ENCODE data around the gene POLR2F. TPM values are rescaled to one million over a fixed set of nuclear protein-coding genes. Genes with fewer than 3 reads are reported as not detected.

The POLR2F gene
- polyA plus RNA-seq, 6 donors from 2014 or later = 113 to 131 (median 123) TPM

GRCh38 chr22:37996515-37997246 is 43.2 kb downstream of the POLR2F start:
- peak overlapping the region in 7 of 8 donors; percentile 19 to 67 (median 41) for H3K4me3 Mint-ChIP-seq
- ATAC-seq (ENCODE audit: low read depth in 2 of 2) (peak in 1 of 2 donors; percentile 13), DNase-seq (no peak)
- H3K36me3 Mint-ChIP-seq = no peaks in the 10 kb centered on the region
- no peaks in the 10 kb centered on the region for H3K27me3 Mint-ChIP-seq
- peak overlapping the region; percentile 32 to 86 (median 73) for H3K27ac Mint-ChIP-seq
- H3K4me1 Mint-ChIP-seq = peaks cover 29 to 36% (median 32%) of the 10 kb centered on the region in 3 donors
- no peaks in the 10 kb centered on the region for H3K9me3 Mint-ChIP-seq

GRCh38 chr22:37998543-37998942 is 45.0 kb downstream of the POLR2F start:
- Mint-ChIP-seq H3K27me3 (no peaks in the 10 kb centered on the region), H3K36me3 (no peaks in the 10 kb centered on the region), H3K9me3 (no peaks in the 10 kb centered on the region), H3K4me3 (no peak overlapping the region), H3K4me1 (peaks cover 29 to 35% (median 32%) of the 10 kb centered on the region in 3 donors), H3K27ac (peak overlapping the region in 2 of 6 donors; percentile 62 to 81)
- DNase-seq (no peak), ATAC-seq (ENCODE audit: low read depth in 2 of 2) (no peak)

DNA sequence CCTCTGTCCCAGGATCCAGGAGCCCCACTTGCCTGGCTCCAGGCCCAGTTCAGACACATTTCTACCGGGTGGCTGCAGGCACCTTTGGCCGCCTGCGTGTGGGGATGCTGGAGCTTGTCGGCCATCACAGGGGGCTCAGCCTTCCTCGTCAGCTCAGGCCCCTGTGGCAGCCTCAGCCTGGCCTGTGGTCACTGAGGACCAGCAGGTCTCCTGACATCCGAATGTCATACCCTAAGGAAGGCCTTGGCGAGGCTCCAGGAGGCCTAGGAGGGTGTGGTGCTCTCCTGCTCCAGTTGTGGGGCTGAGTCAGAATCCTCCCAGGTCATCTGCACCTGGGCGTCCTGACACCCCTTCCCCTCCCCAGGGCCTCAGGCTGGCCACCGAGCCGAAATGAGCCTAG is 45.7 kb downstream of the POLR2F start:
- DNase-seq (no peak), ATAC-seq (ENCODE audit: low read depth in 2 of 2) (no peak)
- Mint-ChIP-seq H3K4me1 (peaks cover 29 to 35% (median 32%) of the 10 kb centered on the region in 3 donors), H3K9me3 (no peaks in the 10 kb centered on the region), H3K27ac (peak overlapping the region in 1 of 6 donors; percentile 43), H3K36me3 (no peaks in the 10 kb centered on the region), H3K27me3 (no peaks in the 10 kb centered on the region), H3K4me3 (no peak overlapping the region)

DNA sequence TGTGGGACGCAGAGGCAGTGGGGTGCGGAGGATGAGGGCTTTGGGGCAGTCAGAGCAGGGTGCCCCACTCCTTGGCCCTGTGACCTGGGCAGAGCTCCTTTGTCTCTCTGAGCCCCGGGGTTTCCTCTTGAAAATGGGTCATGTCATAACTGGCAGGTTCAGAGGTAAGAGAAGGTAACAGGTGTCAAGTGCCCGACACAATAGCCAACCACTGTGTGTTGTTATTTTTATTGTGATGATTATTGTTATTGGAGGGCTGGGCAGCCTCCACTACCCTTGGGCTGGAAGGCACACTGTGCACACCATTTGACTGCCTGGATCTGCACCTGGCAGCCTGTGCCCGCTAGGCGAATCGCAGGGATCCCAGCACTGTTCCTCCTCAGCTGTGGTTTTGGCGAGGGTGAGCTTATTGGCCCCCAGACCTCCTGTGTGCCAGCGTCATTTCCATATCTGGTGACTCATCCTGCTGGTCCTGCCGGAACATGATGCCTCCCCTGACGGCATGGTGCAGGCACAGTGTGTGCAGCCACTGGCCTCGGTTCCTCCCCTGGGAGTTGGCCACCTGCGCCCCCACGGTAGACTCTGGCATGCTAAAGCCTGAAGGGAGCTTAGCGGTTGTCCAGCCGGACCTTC is 46.3 kb downstream of the POLR2F start:
- no peak for DNase-seq
- H3K36me3 Mint-ChIP-seq = no peaks in the 10 kb centered on the region
- H3K4me1 Mint-ChIP-seq = peaks cover 29 to 34% (median 32%) of the 10 kb centered on the region in 3 donors
- peak; percentile 22 to 48 for ATAC-seq (ENCODE audit: low read depth in 2 of 2)
- H3K27ac Mint-ChIP-seq = peak overlapping the region in 1 of 6 donors; percentile 53
- no peaks in the 10 kb centered on the region for H3K9me3 Mint-ChIP-seq
- no peaks in the 10 kb centered on the region for H3K27me3 Mint-ChIP-seq
- H3K4me3 Mint-ChIP-seq = no peak overlapping the region

DNA sequence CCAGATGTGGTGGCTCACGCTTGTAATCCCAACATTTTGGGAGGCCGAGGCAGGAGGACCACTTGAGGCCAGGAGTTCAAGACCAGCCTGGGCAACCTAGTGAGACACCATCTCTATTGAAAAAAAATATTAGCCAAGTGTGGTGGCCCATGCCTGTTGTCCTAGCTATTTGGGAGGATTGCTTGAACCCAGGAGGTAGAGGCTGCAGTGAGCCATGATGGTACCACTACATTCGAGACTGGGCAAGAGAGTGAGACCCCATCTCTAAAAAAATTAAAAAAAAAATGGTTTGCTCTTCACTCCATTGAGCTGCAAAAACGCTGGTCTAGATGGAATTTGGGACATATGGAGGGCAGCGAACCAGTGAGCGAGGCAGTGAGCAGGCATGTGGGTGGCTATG is 52.4 kb downstream of the POLR2F start:
- Mint-ChIP-seq H3K4me3 (no peak overlapping the region), H3K27ac (no peak overlapping the region), H3K36me3 (no peaks in the 10 kb centered on the region), H3K4me1 (peaks cover 0 to 2% (median 0%) of the 10 kb centered on the region in 3 donors), H3K9me3 (no peaks in the 10 kb centered on the region), H3K27me3 (no peaks in the 10 kb centered on the region)
- ATAC-seq (ENCODE audit: low read depth in 2 of 2) (no peak), DNase-seq (no peak)

GRCh38 chr22:38006906-38007305 is 53.4 kb downstream of the POLR2F start:
- no peaks in the 10 kb centered on the region for H3K27me3 Mint-ChIP-seq
- no peak overlapping the region for H3K27ac Mint-ChIP-seq
- DNase-seq (no peak), ATAC-seq (ENCODE audit: low read depth in 2 of 2) (no peak)
- H3K4me3 Mint-ChIP-seq = no peak overlapping the region
- no peaks in the 10 kb centered on the region for H3K9me3 Mint-ChIP-seq
- no peaks in the 10 kb centered on the region for H3K4me1 Mint-ChIP-seq
- no peaks in the 10 kb centered on the region for H3K36me3 Mint-ChIP-seq

DNA sequence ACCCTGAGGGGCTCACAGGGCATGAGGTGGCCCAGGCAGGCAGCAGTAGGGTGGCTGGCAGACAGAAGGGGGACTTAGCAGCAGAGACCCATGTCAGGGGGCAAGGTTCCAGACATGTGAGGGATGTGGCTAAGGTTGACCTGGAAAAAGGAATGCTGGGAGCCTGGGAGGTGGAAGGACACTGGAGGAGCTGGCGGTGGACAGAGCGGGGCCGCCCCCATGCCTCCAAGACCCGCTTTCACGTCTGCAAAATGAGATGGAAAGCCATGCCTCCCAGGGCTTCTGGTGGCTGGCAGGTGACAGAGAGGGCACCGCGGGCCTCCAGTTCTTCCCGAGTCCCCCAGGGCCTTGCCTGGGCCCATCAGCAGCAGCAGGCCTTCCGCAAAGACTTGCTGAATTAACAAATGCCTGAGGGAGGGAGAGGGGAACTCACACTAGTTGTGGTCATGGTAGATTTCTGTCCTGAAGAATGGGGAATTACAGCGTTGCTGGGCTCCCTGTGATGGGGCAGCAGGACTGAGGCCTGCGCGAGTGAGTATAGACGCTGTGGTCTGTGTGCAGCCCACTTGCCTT is 53.9 kb downstream of the POLR2F start:
- ATAC-seq (ENCODE audit: low read depth in 2 of 2) (no peak), DNase-seq (no peak)
- Mint-ChIP-seq H3K27ac (no peak overlapping the region), H3K4me3 (no peak overlapping the region), H3K27me3 (no peaks in the 10 kb centered on the region), H3K36me3 (no peaks in the 10 kb centered on the region), H3K9me3 (no peaks in the 10 kb centered on the region), H3K4me1 (no peaks in the 10 kb centered on the region)

- Mint-ChIP-seq H3K27me3 (no peaks in the 10 kb centered on the region), H3K27ac (peak overlapping the region in 1 of 6 donors; percentile 44), H3K4me1 (no peaks in the 10 kb centered on the region), H3K4me3 (no peak overlapping the region), H3K36me3 (no peaks in the 10 kb centered on the region), H3K9me3 (no peaks in the 10 kb centered on the region)
- DNase-seq (no peak), ATAC-seq (ENCODE audit: low read depth in 2 of 2) (no peak)
These were observed 55.7 kb downstream of the POLR2F start for GRCh38 chr22:38009000-38009806.

- DNase-seq (no peak), ATAC-seq (ENCODE audit: low read depth in 2 of 2) (no peak)
- Mint-ChIP-seq H3K9me3 (no peaks in the 10 kb centered on the region), H3K27me3 (no peaks in the 10 kb centered on the region), H3K4me3 (no peak overlapping the region), H3K4me1 (no peaks in the 10 kb centered on the region), H3K36me3 (no peaks in the 10 kb centered on the region), H3K27ac (no peak overlapping the region)
These were observed 59.1 kb downstream of the POLR2F start for GRCh38 chr22:38012604-38013072.

DNA sequence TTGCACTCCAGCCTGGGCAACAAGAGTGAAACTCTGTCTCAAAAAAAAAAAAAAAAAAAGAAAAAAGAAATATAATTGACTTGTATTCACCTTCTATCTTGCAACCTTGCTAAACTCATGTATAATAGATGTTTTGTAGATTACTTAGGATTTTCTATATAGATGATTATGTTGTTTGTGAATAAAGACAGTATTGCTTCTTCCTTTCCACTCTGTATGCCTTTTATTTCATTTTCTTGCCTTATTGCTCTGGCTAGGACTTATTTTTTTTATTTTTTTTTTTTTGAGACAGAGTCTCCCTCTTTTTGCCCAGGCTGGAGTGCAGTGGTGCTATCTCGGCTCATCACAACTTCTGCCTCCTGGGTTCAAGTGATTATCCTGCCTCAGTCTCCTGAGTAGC is 60.6 kb downstream of the POLR2F start:
- no peaks in the 10 kb centered on the region for H3K36me3 Mint-ChIP-seq
- ATAC-seq (ENCODE audit: low read depth in 2 of 2) (no peak), DNase-seq (no peak)
- H3K9me3 Mint-ChIP-seq = no peaks in the 10 kb centered on the region
- H3K4me3 Mint-ChIP-seq = no peak overlapping the region
- H3K27me3 Mint-ChIP-seq = no peaks in the 10 kb centered on the region
- H3K27ac Mint-ChIP-seq = no peak overlapping the region
- H3K4me1 Mint-ChIP-seq = no peaks in the 10 kb centered on the region

- Mint-ChIP-seq H3K27ac (peak overlapping the region in 1 of 6 donors; percentile 16), H3K4me1 (peaks cover 0 to 5% (median 0%) of the 10 kb centered on the region in 3 donors), H3K27me3 (no peaks in the 10 kb centered on the region), H3K4me3 (peak overlapping the region in 1 of 8 donors; percentile 55), H3K9me3 (no peaks in the 10 kb centered on the region), H3K36me3 (no peaks in the 10 kb centered on the region)
- ATAC-seq (ENCODE audit: low read depth in 2 of 2) (no peak), DNase-seq (no peak)
These were observed 63.0 kb downstream of the POLR2F start for GRCh38 chr22:38016182-38017151.

- Mint-ChIP-seq H3K27me3 (no peaks in the 10 kb centered on the region), H3K27ac (no peak overlapping the region), H3K4me3 (no peak overlapping the region), H3K9me3 (no peaks in the 10 kb centered on the region), H3K4me1 (peaks cover 0 to 5% (median 0%) of the 10 kb centered on the region in 3 donors), H3K36me3 (no peaks in the 10 kb centered on the region)
- no peak for ATAC-seq (ENCODE audit: low read depth in 2 of 2)
- DNase-seq = no peak
These were observed 63.9 kb downstream of the POLR2F start for GRCh38 chr22:38017272-38017920.
